ENCODE data around the gene RABGGTB.
A peak's percentile ranks its signal among the peaks of the same experiment; 100 is the strongest.
"Not testable (repeated sequence)": the region's sequence is repeated elsewhere in the genome, so short reads cannot be mapped to it uniquely, and the experiment has no call there.

RABGGTB gene

DNA sequence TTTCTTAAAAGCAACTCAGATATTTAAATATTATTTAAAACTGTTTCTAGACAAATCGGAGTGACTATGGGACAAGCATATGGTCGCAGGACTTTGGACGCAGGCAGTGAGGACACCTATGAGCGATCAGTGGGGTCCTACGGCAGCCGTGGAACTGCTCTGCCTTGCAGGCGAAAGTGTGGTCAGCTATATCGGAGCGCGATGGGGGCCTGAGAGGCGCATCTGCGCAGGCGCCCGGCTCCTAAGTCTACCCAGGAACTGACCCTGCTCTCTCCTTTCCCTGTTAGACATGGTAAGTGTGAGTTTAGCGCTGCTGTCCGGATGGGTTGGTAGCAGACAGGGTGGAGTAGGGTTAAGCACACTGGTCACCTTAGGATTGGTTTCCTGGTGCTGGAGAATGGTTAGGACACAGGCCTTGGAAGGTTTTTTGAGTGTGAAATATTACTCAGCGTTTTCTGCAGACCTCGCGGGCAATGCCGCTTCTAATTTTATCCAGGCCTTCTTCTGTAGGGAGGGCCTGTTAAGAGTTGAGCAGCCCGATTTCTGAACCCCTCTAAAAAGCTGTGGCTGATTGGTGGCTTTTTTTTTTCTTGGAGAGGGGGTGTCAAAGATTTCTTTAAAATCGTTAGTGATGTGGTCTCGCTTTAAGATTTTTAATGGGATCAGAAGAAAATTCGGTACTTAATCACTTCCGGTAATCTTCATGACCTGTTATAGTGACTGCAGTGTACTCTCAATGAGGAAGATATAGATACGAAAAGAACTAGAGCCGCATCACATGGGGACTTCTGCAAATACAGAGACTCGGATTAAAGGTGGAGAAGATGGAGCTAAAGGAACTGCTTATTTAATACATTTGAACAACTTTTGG, at the start of gene RABGGTB:
TSS of gene RABGGTB (plus strand) at position 274 of the 871 bp plus-strand sequence. CDS start at position 290, 16 bp downstream.
- DNase-seq, result peak; percentile 95

DNA sequence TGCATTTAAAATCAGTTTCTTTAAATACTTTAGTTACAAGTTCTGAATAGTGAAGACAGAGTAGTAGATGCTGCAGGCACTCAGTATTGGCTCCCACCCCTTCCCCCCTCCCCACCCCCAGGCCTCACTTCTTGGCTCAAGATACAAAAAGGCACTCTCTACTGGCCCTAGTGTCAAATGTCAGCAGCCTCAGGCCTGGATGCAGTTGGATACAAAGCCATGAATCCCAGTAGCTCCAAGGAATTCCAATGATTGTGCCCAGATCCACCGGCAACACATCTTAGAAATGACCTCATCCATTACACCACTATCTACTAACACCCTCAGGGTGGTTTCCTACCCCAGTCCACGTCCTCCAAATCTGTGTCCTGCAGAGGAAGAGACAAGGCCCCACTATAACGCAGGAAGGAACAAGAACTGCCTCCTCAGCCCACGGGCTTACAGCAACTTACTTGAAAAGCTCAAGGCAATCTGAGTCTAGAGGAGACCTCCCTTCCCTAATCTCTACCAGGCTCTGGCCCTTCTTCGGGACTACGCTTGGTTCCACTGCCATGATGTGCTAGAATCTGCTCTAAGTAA, 43.9 kb upstream of the RABGGTB start:
- no peak for DNase-seq

DNA sequence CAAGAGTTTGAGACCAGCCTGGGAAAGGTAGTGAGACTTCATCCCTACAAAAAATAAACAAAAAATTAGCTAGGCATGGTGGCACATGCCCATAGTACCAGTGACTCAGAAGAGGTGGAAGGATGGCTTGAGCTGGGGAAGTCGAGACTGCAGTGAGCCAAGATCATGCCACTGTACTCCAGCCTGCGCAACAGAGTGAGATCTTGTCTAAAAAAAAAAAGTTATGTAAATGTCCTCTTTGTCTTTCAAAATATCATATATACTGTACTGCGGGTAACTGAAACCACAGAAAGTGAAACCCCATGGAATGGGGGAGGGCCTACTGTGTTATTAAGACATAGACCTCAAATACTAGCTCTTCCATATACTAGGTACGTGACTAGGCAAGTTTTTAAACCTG, 40.8 kb upstream of the RABGGTB start:
- no peak for DNase-seq

DNA sequence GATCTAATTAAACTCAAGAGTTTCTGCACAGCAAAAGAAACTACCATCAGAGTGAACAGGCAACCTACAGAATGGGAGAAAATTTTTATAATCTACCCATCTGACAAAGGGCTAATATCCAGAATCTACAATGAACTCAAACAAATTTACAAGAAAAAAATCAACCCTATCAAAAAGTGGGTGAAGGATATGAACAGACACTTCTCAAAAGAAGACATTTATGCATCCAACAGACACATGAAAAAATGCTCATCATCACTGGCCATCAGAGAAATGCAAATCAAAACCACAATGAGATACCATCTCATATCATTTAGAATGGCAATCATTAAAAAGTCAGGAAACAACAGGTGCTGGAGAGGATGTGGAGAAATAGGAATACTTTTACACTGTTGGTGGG, 28.8 kb upstream of the RABGGTB start:
- DNase-seq, result not testable (repeated sequence)

DNA sequence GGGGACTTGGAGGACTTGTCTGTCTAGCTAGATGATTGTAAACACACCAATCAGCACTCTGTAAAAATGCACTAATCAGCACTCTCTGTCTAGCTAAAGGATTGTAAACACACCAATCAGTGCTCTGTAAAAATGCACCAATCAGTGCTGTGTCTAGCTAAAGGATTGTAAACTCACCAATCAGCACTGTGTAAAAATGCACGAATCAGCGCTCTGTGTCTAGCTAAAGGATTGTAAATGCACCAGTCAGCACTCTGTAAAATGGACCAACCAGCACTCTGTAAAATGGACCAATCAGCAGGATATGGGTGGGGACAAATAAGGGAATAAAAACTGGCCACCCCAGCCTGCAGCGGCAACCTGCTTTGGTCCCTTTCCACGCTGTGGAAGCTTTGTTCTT, 27.5 kb upstream of the RABGGTB start:
- not testable (repeated sequence) for DNase-seq

DNA sequence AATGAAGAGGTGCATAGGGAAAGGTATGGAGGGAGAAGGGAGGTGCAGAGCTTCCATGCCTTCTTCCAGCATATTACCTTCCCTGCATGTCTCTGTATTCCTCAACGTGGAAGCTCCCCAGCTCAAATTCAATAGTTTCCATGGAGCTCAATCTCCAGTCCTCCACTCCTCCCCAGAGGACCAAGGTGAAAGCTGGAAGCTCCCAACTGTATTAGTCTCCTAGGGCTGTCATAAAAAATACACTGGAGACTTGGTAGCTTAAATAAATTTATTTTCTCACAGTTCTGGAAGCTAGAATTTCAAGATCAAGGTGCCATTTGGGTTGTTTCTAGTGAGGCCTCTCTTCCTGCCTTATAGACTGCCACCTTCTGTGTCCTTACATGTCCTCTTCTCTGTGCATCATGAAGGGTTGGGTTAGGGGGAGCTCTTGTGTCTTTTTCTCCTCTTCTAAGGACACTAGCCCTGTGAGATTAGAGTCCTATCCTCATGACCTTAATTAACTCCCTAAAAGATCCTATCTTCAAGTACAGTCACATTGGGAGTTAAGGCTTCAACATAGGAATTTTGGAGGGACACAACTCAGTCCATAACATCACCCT, 21.9 kb upstream of the RABGGTB start:
- no peak for DNase-seq

DNA sequence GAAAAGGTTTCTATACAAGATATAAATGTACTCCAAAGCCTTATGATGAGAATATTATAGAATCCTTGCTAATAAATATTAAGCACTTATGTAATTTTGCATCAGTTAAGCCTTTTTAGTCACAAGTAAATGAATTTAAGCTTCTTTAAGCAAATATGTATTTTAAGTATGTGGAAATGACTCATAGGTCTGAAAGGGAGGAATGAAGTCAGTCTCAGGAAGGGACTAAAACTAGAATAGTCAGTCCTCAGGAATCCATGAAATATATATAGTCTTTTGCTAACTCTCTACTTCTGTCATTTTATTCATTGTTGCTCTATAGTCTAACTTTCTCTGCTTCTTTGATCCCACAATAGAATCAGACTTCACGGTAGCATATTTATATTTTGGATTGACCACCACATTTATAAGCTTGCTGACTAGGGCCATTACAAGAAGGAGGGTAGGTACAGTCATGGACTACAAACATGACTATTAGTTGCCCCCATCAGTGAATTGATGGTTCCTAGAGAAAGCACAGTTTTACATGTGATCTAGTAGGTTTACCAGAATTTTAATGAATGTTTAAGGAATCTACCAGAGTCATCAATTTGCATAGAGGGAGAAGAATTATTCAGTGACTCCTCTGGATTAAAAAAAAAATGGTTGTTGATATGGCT, 20.2 kb upstream of the RABGGTB start:
- peak; percentile 85 for DNase-seq

DNA sequence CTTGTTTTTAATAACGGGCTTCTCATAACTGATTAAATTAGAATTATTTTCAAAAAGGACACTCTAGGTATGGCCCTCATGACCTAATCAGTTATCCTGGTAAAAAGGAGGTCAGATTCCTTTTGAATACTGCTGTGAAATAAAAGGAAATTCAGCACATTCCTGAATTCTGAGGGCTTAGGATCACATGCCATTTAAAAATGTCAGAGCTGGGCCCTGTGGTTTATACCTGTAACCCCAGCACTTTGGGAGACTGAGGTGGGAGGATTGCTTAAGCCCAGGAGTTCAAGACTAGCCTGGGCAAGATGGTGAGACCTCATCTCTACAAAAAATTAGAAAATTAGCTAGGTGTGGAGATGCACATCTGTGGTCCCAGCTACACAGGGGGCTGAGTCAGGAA, 18.0 kb upstream of the RABGGTB start:
- DNase-seq, result peak; percentile 21

DNA sequence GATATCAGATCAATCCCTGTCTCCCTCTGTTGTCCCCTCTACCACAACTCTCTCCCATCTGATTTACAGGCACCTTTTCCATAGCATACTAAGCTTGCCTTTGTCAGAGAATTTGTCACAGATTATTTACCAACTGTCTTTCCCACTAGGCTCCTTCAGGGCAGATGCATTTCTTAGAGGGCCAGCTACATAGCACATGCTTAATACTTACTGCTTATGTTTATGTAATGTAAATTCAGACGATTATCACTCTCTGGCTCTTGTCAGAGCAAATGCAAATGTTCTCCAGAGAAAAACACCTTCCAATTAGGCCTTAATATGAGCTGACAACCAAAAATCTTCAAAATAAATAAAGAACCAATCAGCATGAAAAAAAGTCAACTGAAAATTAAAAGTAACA, 15.3 kb upstream of the RABGGTB start:
- no peak for DNase-seq

DNA sequence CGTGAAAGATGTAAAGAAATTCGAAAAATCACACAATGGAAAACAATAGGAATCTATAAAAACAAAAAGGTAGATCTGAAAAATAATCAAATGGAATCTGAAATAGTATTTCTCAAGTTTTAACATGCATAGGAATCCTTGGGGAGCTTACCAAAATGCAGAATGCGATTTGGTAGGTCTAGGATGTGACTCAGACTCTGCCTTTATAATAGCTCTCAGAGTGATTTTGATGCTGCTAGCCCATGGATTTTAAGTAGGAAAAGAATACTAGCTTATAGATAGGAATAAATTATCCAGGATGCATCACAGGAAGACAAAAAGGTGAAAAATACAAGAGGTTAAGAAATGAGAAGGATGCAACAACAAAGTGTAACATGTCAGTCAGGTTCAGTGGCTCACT, 14.1 kb upstream of the RABGGTB start:
- DNase-seq, result no peak

DNA sequence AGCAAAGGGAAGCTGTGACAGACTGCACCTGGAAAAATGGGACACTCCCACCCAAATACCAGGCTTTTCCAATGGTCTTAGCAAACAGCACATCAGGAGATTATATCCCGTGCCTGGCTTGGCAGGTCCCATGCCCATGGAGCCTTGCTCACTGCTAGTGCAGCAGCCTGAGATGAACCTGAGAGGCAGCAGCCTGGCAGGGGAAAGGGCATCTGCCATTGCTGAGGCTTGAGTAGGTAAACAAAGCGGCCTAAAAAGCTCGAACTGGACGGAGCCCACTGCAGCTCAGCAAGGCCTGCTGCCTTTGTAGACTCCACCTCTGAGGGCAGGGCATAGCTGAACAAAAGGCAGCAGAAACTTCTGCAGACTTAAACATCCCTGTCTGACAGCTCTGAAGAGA, 8.2 kb upstream of the RABGGTB start:
- not testable (repeated sequence) for DNase-seq

DNA sequence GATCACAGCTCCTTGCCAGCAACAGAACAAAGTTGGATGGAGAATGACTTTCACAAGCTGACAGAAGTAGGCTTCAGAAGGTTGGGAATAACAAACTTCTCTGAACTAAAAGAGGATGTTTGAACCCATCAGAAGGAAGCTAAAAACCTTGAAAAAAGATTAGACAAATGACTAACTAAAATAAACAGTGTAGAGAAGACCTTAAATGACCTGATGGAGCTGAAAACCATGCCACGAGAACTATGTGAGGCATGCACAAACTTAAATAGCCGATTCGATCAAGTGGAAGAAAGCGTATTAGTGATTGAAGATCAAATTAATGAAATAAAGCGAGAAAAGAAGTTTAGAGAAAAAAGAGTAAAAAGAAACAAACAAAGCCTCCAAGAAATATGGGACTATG, 7.4 kb upstream of the RABGGTB start:
- not testable (repeated sequence) for DNase-seq

DNA sequence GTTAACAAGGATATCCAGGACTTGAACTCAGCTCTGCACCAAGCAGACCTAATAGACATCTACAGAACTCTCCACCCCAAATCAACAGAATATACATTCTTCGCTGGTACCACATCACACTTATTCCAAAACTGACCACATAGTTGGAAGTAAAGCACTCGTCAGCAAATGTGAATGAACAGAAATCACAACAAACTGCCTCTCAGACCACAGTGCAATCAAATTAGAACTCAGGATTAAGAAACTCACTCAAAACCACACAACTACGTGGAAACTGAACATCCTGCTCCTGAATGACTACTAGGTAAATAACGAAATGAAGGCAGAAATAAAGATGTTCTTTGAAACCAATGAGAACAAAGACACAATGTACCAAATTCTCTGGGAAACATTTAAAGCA, 5.9 kb upstream of the RABGGTB start:
- DNase-seq, result not testable (repeated sequence)

DNA sequence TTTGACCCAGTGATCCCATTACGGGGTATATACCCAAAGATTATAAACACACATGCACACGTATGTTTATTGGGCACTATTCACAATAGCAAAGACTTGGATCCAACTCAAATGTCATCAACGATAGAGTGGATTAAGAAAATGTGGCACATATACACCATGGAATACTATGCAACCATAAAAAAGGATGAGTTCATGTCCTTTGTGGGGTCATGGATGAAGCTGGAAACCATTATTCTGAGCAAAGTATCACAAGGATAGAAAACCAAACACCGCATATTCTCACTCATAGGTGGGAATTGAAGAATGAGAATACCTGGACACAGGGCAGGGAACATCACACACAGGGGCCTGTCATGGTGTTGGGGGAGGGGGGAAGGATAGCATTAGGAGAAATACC, 2.1 kb upstream of the RABGGTB start:
- DNase-seq, result not testable (repeated sequence)

DNA sequence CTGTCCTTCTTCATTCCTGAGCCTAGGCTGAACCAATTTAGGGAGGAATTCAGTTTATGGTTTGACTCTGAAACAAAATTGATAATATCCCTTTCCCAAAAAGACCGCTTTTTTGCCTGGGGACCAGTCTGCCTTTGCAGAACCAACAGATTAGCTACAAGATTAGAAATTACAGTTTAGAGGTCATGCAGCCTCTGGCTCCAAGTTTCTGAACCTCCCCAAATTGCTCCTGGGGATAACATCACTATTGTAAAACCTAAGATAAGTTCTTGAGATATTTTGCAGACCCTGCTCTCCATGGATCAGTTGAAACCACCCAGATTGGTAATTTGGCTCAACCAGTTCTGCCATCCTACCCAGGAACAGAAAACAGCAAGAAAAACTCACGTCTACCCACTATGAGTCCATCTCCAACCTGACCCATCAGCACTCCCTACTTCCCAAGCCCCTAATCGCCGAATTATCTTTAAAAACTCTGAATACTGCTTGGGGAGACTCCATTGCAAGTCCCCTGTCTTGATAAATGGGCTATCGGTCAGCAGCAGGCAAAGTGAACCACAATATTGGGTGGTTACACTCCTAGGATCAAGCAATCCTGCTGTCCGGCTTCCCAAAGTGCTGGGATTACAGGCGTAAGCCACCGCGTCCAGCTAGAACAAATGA, 605 bp upstream of the RABGGTB start:
- DNase-seq, result no peak

DNA sequence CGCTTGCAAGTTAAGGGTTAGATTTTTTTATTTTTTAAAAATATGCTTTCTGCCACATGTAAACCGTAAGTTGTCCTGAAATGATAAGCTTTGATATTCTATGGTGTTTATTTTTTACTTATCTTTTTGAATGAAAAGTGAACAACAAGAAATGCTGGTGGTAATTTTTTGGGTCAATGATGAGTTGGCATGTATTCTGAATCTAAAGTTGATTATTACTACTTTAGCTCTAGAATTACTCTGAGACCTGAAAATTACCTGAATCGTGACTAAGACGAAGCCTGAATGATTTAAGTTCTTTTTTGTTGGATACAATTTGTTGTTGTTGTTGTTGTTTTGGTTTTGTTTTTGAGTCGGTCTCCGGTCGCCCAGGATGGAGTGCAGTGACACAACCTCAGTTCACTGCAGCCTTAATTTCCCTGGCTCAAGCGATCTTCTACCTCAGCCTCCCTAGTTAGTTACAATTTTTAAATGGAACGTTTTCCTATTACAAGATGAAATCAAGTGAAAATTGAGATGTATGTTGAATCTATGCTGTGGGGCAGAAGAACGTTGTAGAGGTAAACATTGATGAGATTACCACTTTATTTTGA, 941 bp downstream of the RABGGTB start:
- no peak for DNase-seq

DNA sequence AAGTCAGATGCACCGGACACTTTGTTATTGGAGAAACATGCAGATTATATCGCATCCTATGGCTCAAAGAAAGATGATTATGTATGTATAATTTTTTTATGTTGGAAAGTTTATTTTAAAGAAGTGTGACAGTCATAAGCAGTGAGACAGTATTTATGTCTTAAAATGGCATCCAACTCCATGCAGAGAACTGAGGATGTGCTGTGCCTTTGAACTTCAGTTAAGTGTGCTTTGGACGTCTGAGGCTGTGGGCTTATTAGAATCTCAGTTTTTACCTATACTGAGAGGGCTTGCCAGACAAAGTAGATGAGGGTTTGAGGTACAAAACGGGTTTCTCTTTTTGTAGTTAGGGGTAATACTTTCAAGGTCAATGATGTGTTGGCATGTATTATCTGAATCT, 1.5 kb downstream of the RABGGTB start:
- DNase-seq, result no peak

DNA sequence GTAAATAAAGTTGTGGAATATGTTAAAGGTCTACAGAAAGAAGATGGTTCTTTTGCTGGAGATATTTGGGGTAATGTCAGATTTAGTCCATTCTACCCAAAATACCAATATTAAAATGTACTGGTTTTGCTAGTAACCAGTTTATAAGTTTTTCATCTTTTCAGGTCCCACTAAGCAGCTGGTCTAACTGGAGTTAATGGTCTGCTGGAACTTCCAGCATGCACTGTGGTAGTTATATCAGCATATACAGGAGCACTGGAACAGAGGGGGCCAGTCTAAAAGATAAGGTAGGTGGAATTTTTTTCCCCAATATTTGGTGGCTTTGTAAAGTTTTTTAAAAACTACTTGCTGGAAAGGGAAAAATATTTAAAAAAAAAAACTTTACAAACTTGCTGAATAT, 3.9 kb downstream of the RABGGTB start:
- DNase-seq, result no peak

DNA sequence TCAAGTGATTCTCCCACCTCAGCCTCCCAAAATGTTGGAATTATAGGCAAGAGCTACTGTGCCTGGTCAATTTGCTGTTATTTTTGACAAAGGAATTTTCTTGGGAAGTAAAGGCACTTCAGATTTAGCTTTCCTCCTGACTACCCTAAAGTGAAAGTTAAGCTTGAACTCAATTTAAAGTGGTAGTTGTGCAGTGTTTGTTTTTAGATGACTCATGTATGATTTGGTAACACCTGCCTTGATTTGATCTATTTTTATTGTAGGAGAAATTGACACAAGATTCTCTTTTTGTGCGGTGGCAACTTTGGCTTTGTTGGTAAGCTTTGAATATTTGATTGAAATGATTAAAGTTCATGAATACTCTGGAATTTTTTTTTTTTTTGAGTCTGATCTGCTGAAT, 5.0 kb downstream of the RABGGTB start:
- DNase-seq, result no peak

DNA sequence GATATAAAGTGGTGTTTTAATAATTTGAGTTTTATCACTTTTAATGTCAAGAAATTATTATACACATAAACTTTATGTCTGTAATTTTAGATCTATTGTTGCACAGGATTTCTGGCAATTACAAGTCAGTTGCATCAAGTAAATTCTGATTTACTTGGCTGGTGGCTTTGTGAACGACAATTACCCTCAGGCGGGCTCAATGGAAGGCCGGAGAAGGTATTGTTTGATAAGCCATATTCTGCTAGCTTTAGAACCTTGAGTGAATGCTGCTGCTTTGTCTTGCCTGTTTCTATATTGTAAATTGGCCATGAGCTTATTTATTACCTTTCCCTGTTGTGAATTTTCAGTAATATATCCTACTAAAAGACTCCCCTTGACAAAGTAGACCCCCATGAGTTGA, 6.0 kb downstream of the RABGGTB start:
- no peak for DNase-seq

DNA sequence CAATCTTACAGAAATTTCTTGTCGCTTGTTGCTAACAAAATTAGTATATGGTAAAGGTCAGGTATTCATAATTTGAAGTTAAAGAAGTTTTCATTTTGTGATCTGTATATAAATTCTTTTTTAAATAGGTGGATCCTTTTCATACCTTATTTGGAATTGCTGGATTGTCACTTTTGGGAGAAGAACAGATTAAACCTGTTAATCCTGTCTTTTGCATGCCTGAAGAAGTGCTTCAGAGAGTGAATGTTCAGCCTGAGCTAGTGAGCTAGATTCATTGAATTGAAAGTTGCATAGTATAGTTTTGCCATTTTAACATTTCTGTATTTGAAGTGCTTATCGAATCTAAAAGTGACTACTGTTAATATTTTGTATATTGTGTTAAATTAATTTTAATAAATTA, 8.3 kb downstream of the RABGGTB start:
- DNase-seq, result no peak

DNA sequence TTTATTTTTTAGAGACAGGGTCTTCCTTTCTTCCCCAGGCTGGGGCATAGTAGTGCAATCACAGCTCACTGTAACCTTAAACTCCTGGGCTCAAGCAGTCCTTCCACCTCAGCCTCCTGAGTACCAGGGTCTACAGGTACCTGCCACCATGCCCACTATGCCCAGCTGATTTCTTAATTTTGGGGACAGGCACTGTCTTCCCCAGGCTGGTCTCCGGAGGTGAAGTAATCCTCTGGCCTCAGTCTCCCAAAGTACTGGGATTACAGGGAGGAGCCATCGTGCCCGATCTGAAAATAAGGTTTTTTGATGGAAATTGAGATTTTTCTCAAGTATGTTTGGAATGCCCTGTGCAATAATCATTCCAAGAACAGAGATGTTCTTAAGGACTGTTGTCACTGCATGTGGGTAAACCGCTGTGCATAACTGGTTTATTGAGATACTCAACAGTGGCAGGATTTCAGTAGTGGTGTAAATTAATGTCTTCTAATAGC, 9.7 kb downstream of the RABGGTB start:
- no peak for DNase-seq

All from fibroblast of skin of right quadriceps (primary cell).